ENCODE results near the gene SPEN. TPM values are rescaled to one million over a fixed set of nuclear protein-coding genes. Genes with fewer than 3 reads are reported as not detected.

The SPEN gene
- total and polyA plus RNA-seq, 2 of the 4 experiments (the other 2 are of a cell fraction): 7.6 to 15.8 TPM

- BruUV-seq (replicated peaks): no TSS peak
- Histone ChIP-seq H3K9me1 (ENCODE audit: insufficient read depth, low read length) (no peaks in the 10 kb centered on the region), H3K14ac (replicated peaks; ENCODE audit: low read depth, low read length) (no peak overlapping the region), H4K91ac (ENCODE audit: insufficient read depth, low read depth, low read length) (no peak overlapping the region), H2AFZ (replicated peaks; ENCODE audit: low read length, poor library complexity) (no peak overlapping the region), H3K9me3 (ENCODE audit: control insufficient read depth, insufficient read depth, low read length) (no peaks in the 10 kb centered on the region), H3K4me2 (ENCODE audit: low read depth, low read length) (no peak overlapping the region), H3K18ac (ENCODE audit: low read depth, low read length) (no peak overlapping the region), H2BK120ac (ENCODE audit: low read depth, low read length) (no peak overlapping the region), H3K23ac (ENCODE audit: low read depth, low read length) (no peak overlapping the region), H2BK15ac (ENCODE audit: low read depth, low read length) (no peak overlapping the region), H2BK5ac (ENCODE audit: low read depth, low read length, poor library complexity, severe bottlenecking) (no peak overlapping the region), H3K36me3 (ENCODE audit: control insufficient read depth, insufficient read depth, low read length) (no peaks in the 10 kb centered on the region), H2BK20ac (ENCODE audit: low read depth, low read length) (no peak overlapping the region; the same call in 1 of the 2 replicates), H2AK5ac (ENCODE audit: low read depth, low read length) (no peak overlapping the region), H3K4ac (ENCODE audit: low read depth, low read length) (no peak overlapping the region), H3K4me1 (ENCODE audit: control insufficient read depth, insufficient read depth, low read length) (no peaks in the 10 kb centered on the region), H4K20me1 (ENCODE audit: insufficient read depth, low read length) (no peaks in the 10 kb centered on the region), H3K79me1 (ENCODE audit: low read depth in 1 of 2, low read length in 2 of 2) (no peaks in the 10 kb centered on the region), H4K5ac (ENCODE audit: low read depth, low read length) (no peak overlapping the region), H3K9ac (ENCODE audit: low read depth, low read length) (no peak overlapping the region), H4K8ac (ENCODE audit: low read depth in 2 of 2, low read length in 2 of 2) (no peak overlapping the region), H3K4me3 (ENCODE audit: insufficient read depth, low read depth, low read length) (no peak overlapping the region), H2AK9ac (replicated peaks; ENCODE audit: low read depth, low read length, poor library complexity) (no peak overlapping the region), H3K27ac (ENCODE audit: insufficient read depth, low read length) (no peak overlapping the region), H3K27me3 (ENCODE audit: control insufficient read depth, insufficient read depth, low read length) (no peaks in the 10 kb centered on the region), H3K56ac (ENCODE audit: extremely low read depth, insufficient read depth, low read length) (no peak overlapping the region)
- intact Hi-C loops (cut with micrococcal nuclease) (no loop called here), dilution Hi-C loops (cut with HindIII; ENCODE audit: low sequenced_read_pairs, unreplicated experiment) (no loop called here), in situ Hi-C loops (cut with MboI; ENCODE audit: low sequenced_read_pairs) (no loop called here)
- DNase-seq (no peak), ATAC-seq (ENCODE audit: low read depth) (no peak)
- ChIA-PET CTCF (no interaction called here), POLR2A (ENCODE audit: unreplicated experiment) (no interaction called here)
- no CpG with 5 or more reads among the region's 1 CpG for WGBS, 2 experiments (ENCODE audit: extremely low coverage in 2 of 2, insufficient read length in 1 of 2)
- TF ChIP-seq MAZ (IDR thresholded peaks at IDR 0.05; ENCODE audit: borderline replicate concordance, low read depth, low read length) (no peak), SMC3 (IDR thresholded peaks at IDR 0.05; ENCODE audit: low read depth, low read length) (no peak), RCOR1 (IDR thresholded peaks at IDR 0.05; ENCODE audit: insufficient replicate concordance, low read length) (no peak), CEBPB (IDR thresholded peaks at IDR 0.05; ENCODE audit: low read depth, low read length) (no peak), MXI1 (IDR thresholded peaks at IDR 0.05; ENCODE audit: borderline replicate concordance, low read depth, low read length) (no peak), POLR2A (IDR thresholded peaks at IDR 0.05; ENCODE audit: low read depth, low read length) (no peak), CTCF (conservative IDR thresholded peaks at IDR 0.05; ENCODE audit: low read depth, low read length) (no peak), NFE2L2 (IDR thresholded peaks at IDR 0.05; ENCODE audit: low read depth, low read length) (no peak), USF2 (IDR thresholded peaks at IDR 0.05; ENCODE audit: low read depth, low read length) (no peak), BHLHE40 (IDR thresholded peaks at IDR 0.05; ENCODE audit: low read depth, low read length) (no peak), ELK1 (IDR thresholded peaks at IDR 0.05; ENCODE audit: borderline replicate concordance, low read depth, low read length) (no peak), FOS (IDR thresholded peaks at IDR 0.05; ENCODE audit: low read depth, low read length) (no peak)
Observed at GRCh38 chr1:15810073-15810472, 37.4 kb upstream of the SPEN start.
